ENCODE results near the gene TRIM31. TPM values are rescaled to one million over a fixed set of nuclear protein-coding genes. Genes with fewer than 3 reads are reported as not detected.

TRIM31 gene
- total RNA-seq, 1 donor: not detected

DNA sequence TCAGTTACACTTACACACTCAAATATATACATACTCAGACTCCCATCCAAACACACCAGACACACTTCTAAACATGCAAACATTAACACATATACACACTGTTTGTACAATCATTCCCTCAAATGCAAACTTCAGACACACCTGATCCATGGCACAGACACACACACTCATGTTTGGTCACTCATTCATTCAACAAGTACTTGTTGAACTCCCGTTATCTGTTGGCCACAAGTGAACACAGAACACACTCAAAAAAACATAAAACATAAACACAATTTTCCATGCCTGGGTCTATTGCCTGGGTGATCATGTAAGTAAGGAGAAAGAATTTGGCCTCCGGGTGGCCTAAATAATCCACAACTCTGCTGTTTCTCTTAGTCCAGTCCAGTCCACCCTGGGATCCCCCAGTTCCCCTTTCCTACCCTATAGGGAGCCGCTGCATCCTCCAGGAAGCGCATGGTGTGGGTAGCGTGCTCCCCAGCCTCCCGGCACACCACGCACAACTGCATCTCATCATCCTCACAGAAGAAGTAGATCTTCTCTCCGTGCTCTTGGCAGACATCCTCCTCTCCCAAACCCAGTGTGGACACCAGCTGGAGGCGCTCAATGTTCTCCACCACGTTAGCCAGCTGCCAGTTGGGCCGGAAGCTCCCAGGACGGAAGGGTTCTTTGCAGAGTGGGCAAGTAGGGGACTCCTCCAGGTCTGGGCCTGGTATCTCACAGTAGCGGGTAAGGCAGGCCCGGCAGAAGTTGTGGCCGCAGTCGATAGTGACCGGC is 47.3 kb upstream of the TRIM31 start:
- Histone ChIP-seq H3K4me1 (ENCODE audit: insufficient read depth, low read length) (peaks cover 14% of the 10 kb centered on the region), H3K4me3 (ENCODE audit: insufficient read depth, low read length) (no peak overlapping the region), H2AFZ (ENCODE audit: low read length) (no peak overlapping the region), H3K9me3 (ENCODE audit: low read depth, low read length) (no peaks in the 10 kb centered on the region), H3K79me2 (ENCODE audit: insufficient read depth, low read length) (no peaks in the 10 kb centered on the region), H3K4me2 (ENCODE audit: insufficient read depth, low read length) (no peak overlapping the region), H3K27ac (ENCODE audit: low read depth, low read length) (no peak overlapping the region), H3K27me3 (ENCODE audit: insufficient read depth, low read length) (peaks cover 8% of the 10 kb centered on the region), H3K36me3 (ENCODE audit: insufficient read depth, low read length) (no peaks in the 10 kb centered on the region), H4K20me1 (ENCODE audit: insufficient read depth, low read length) (no peaks in the 10 kb centered on the region)
- no peak for DNase-seq (ENCODE audit: insufficient read length, low spot score, missing footprints)
- TF ChIP-seq, protein P1, sequence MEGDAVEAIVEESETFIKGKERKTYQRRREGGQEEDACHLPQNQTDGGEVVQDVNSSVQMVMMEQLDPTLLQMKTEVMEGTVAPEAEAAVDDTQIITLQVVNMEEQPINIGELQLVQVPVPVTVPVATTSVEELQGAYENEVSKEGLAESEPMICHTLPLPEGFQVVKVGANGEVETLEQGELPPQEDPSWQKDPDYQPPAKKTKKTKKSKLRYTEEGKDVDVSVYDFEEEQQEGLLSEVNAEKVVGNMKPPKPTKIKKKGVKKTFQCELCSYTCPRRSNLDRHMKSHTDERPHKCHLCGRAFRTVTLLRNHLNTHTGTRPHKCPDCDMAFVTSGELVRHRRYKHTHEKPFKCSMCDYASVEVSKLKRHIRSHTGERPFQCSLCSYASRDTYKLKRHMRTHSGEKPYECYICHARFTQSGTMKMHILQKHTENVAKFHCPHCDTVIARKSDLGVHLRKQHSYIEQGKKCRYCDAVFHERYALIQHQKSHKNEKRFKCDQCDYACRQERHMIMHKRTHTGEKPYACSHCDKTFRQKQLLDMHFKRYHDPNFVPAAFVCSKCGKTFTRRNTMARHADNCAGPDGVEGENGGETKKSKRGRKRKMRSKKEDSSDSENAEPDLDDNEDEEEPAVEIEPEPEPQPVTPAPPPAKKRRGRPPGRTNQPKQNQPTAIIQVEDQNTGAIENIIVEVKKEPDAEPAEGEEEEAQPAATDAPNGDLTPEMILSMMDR (IDR thresholded peaks at IDR 0.05; ENCODE audit: extremely low read depth, low read depth, low read length): no peak

DNA sequence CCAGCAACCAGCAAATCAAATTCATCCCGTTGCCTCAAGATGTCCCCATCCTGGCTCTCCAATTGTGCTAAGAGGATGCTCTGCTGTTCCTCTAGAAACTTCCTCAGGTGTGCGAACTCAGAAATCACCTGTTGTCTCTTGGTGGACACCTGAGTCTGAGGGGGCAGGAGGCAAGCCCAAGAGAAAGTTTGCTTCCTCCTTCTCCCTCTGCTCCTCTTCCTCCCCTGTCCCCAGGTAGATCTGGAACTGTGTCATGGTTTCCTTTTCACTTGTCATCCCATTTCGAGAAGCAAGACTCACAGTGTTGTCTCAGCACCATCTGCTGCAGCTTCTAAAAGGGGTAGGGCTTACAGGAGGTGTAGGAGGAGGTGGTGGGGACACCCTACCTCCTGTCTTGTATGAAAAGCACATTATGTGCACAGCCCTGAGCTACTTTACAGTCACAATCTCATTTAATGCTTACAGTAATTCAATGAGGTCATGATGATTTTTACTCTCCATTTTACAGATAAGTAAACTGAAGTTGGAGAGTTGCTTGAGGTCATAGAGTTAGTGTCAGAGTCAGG is 45.7 kb upstream of the TRIM31 start:
- Histone ChIP-seq H3K27me3 (ENCODE audit: insufficient read depth, low read length) (no peaks in the 10 kb centered on the region), H3K79me2 (ENCODE audit: insufficient read depth, low read length) (no peaks in the 10 kb centered on the region)

DNA sequence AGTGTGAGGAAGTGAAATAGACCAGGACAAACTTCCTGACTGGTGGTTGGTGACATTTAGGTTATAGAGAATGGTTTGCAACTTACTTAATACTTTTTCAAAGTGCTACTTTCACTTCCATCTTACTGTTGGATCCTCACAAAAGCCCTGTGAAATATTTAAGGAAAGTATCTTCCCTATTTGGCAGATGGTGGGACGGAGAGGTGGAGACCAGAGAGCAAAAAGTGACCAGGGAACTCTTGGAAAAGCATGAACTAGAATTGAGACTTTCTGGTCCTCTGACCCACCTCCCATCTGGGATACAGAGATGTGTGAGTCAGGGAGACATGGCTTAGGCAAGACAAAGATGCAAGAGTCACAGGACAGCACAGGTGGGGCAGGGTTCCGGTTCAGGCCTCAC is 45.1 kb upstream of the TRIM31 start:
- no peak overlapping the region for H3K27ac ChIP-seq (ENCODE audit: low read depth, low read length)
- peak overlapping the region; percentile 28 for H2AFZ ChIP-seq (ENCODE audit: low read length)
- H3K4me1 ChIP-seq (ENCODE audit: insufficient read depth, low read length): peaks cover 25% of the 10 kb centered on the region
- no peaks in the 10 kb centered on the region for H3K36me3 ChIP-seq (ENCODE audit: insufficient read depth, low read length)
- no peaks in the 10 kb centered on the region for H3K27me3 ChIP-seq (ENCODE audit: insufficient read depth, low read length)
- TF ChIP-seq, protein P1 (IDR thresholded peaks at IDR 0.05; ENCODE audit: extremely low read depth, low read depth, low read length): no peak
- H3K4me3 ChIP-seq (ENCODE audit: insufficient read depth, low read length): no peak overlapping the region
- no peaks in the 10 kb centered on the region for H3K9me3 ChIP-seq (ENCODE audit: low read depth, low read length)
- DNase-seq (ENCODE audit: insufficient read length, low spot score, missing footprints): no peak
- H3K79me2 ChIP-seq (ENCODE audit: insufficient read depth, low read length): no peaks in the 10 kb centered on the region
- no peak overlapping the region for H3K4me2 ChIP-seq (ENCODE audit: insufficient read depth, low read length)
- H4K20me1 ChIP-seq (ENCODE audit: insufficient read depth, low read length): no peaks in the 10 kb centered on the region

More for the DNA sequence above, 45.7 kb upstream of the TRIM31 start:
- H3K36me3 ChIP-seq (ENCODE audit: insufficient read depth, low read length): no peaks in the 10 kb centered on the region
- TF ChIP-seq, protein P1 (IDR thresholded peaks at IDR 0.05; ENCODE audit: extremely low read depth, low read depth, low read length): no peak
- H2AFZ ChIP-seq (ENCODE audit: low read length): no peak overlapping the region
- H3K27ac ChIP-seq (ENCODE audit: low read depth, low read length): no peak overlapping the region
- H3K4me1 ChIP-seq (ENCODE audit: insufficient read depth, low read length): peaks cover 25% of the 10 kb centered on the region
- H4K20me1 ChIP-seq (ENCODE audit: insufficient read depth, low read length): no peaks in the 10 kb centered on the region
- H3K4me2 ChIP-seq (ENCODE audit: insufficient read depth, low read length): no peak overlapping the region
- H3K9me3 ChIP-seq (ENCODE audit: low read depth, low read length): no peaks in the 10 kb centered on the region
- no peak overlapping the region for H3K4me3 ChIP-seq (ENCODE audit: insufficient read depth, low read length)
- no peak for DNase-seq (ENCODE audit: insufficient read length, low spot score, missing footprints)

DNA sequence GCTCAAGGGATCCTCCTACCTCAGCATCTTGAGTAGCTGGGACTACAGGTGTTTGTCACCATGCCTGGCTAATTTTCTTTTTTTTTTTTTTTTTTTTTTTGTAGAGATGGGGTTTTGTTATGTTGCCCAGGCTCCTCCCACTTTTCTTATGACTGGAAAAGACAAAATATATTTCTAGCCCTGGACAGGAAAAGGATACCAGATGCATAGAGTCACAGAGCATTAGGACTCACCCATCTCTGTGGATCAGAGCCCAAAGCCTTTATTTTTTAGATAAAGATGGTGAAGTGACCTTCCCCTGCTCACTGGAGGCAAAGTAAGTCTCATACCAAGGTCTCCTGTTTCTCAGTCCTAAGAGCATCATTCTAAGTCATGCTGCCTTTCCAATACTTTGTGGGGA is 44.7 kb upstream of the TRIM31 start:
- Histone ChIP-seq H3K4me3 (ENCODE audit: insufficient read depth, low read length) (no peak overlapping the region), H3K79me2 (ENCODE audit: insufficient read depth, low read length) (no peaks in the 10 kb centered on the region), H3K4me2 (ENCODE audit: insufficient read depth, low read length) (no peak overlapping the region), H3K36me3 (ENCODE audit: insufficient read depth, low read length) (no peaks in the 10 kb centered on the region), H3K4me1 (ENCODE audit: insufficient read depth, low read length) (peaks cover 25% of the 10 kb centered on the region), H2AFZ (ENCODE audit: low read length) (peak overlapping the region; percentile 28), H3K27me3 (ENCODE audit: insufficient read depth, low read length) (no peaks in the 10 kb centered on the region), H4K20me1 (ENCODE audit: insufficient read depth, low read length) (no peaks in the 10 kb centered on the region), H3K9me3 (ENCODE audit: low read depth, low read length) (no peaks in the 10 kb centered on the region), H3K27ac (ENCODE audit: low read depth, low read length) (no peak overlapping the region)
- no peak for DNase-seq (ENCODE audit: insufficient read length, low spot score, missing footprints)
- TF ChIP-seq, protein P1 (IDR thresholded peaks at IDR 0.05; ENCODE audit: extremely low read depth, low read depth, low read length): no peak
